Measurements from ENCODE around the gene GOT2. TPM values are rescaled to one million over a fixed set of nuclear protein-coding genes. Genes with fewer than 3 reads are reported as not detected.
"Not testable (repeated sequence)": the region's sequence is repeated elsewhere in the genome, so short reads cannot be mapped to it uniquely, and the experiment has no call there.

The GOT2 gene
- total RNA-seq, 4 donors from 2014 or later, result 64.1 to 108 (median 92.6) TPM

DNA sequence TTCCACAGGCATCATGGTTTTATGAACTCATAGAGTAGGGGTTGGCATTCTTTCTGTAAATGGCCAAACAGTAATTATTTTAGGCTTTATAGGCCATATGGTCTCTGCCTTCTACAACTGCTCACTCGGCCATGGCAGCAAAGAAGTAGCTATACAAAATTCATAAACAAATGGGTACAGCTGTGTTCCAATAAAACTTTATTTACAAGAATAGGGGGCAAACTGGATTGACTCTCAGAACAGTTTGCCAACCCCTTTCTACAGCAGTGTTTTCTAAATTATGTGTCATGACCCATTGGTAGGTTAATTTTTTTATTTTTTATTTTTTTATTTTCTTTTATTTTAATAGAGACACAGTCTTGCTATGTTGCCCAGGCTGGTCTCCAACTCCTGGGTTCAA is 20.4 kb downstream of the GOT2 start:
- Histone ChIP-seq H3K27me3 (no peaks in the 10 kb centered on the region), H3K36me3 (peaks cover 25 to 96% (median 85%) of the 10 kb centered on the region in 4 donors), H3K9me3 (no peaks in the 10 kb centered on the region), H3K4me1 (peaks cover 0 to 12% (median 11%) of the 10 kb centered on the region in 4 donors), H3K27ac (replicated peaks in 1 of 4) (no peak overlapping the region), H3K4me3 (no peak overlapping the region)
- TF ChIP-seq, protein P1, sequence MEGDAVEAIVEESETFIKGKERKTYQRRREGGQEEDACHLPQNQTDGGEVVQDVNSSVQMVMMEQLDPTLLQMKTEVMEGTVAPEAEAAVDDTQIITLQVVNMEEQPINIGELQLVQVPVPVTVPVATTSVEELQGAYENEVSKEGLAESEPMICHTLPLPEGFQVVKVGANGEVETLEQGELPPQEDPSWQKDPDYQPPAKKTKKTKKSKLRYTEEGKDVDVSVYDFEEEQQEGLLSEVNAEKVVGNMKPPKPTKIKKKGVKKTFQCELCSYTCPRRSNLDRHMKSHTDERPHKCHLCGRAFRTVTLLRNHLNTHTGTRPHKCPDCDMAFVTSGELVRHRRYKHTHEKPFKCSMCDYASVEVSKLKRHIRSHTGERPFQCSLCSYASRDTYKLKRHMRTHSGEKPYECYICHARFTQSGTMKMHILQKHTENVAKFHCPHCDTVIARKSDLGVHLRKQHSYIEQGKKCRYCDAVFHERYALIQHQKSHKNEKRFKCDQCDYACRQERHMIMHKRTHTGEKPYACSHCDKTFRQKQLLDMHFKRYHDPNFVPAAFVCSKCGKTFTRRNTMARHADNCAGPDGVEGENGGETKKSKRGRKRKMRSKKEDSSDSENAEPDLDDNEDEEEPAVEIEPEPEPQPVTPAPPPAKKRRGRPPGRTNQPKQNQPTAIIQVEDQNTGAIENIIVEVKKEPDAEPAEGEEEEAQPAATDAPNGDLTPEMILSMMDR (IDR thresholded peaks at IDR 0.05), result no peak
- TF ChIP-seq POLR2AphosphoS5 (IDR thresholded peaks at IDR 0.05) (no peak), POLR2A (IDR thresholded peaks at IDR 0.05; ENCODE audit: low read depth) (no peak), EP300 (IDR thresholded peaks at IDR 0.05) (no peak)
- intact Hi-C loops (cut with DNase I), result no loop called here
- WGBS, result 89% methylated on average over 1 of the region's 1 CpG
- no peak for DNase-seq (ENCODE audit: extremely low spot score)

- Histone ChIP-seq H3K9me3 (no peaks in the 10 kb centered on the region), H3K27me3 (no peaks in the 10 kb centered on the region), H3K4me1 (peaks cover 0 to 10% (median 4%) of the 10 kb centered on the region in 4 donors), H3K36me3 (peaks cover 10 to 81% (median 68%) of the 10 kb centered on the region in 4 donors), H3K27ac (replicated peaks in 1 of 4) (no peak overlapping the region), H3K4me3 (no peak overlapping the region)
- no peak for DNase-seq (ENCODE audit: extremely low spot score)
- 91% methylated on average over 7 of the region's 7 CpGs for WGBS
- intact Hi-C loops (cut with DNase I), result no loop called here
- no peak for TF ChIP-seq POLR2A (IDR thresholded peaks at IDR 0.05; ENCODE audit: low read depth)
- TF ChIP-seq POLR2AphosphoS5 (IDR thresholded peaks at IDR 0.05), result no peak
- no peak for TF ChIP-seq EP300 (IDR thresholded peaks at IDR 0.05)
- TF ChIP-seq, protein P1 (IDR thresholded peaks at IDR 0.05), result no peak
These were observed 24.8 kb downstream of the GOT2 start for GRCh38 chr16:58709333-58709732.

GRCh38 chr16:58699151-58699550 is 35.0 kb downstream of the GOT2 start:
- 74% methylated on average over 4 of the region's 4 CpGs for WGBS
- Histone ChIP-seq H3K27ac (replicated peaks in 1 of 4) (no peak overlapping the region), H3K36me3 (no peaks in the 10 kb centered on the region), H3K9me3 (no peaks in the 10 kb centered on the region), H3K27me3 (no peaks in the 10 kb centered on the region), H3K4me3 (no peak overlapping the region), H3K4me1 (peaks cover 5 to 17% (median 10%) of the 10 kb centered on the region in 4 donors)
- intact Hi-C loops (cut with DNase I), result loop anchor here (5.0 kb wide), 1 partner anchor 33 kb away; the partner anchor contains the start of gene GOT2
- no peak for DNase-seq (ENCODE audit: extremely low spot score)
- no peak for TF ChIP-seq EP300 (IDR thresholded peaks at IDR 0.05)
- no peak for TF ChIP-seq POLR2A (IDR thresholded peaks at IDR 0.05; ENCODE audit: low read depth)
- no peak for TF ChIP-seq POLR2AphosphoS5 (IDR thresholded peaks at IDR 0.05)
- TF ChIP-seq, protein P1 (IDR thresholded peaks at IDR 0.05), result no peak

DNA sequence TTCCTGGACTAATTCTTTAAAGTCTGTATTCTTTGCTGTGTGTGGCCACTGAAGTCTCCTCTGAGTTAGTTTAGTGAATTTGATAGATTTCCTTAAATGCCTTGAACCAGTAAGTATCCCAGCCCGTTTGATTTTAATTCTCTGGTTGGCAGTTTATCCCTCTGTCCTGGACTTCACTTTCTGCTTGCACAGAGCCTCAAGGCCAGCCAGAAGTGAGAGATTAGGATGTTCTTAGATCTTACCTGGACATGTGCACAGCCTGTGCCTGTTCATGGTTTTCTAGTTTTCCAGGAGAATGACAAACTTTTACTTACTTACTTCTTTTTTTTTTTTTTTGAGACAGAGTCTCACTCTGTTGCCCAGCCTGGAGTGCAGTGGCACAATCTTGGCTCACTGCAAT is 38.7 kb downstream of the GOT2 start:
- H3K36me3 ChIP-seq, result no peaks in the 10 kb centered on the region
- DNase-seq (ENCODE audit: extremely low spot score), result no peak
- no peaks in the 10 kb centered on the region for H3K27me3 ChIP-seq
- WGBS, result 70% methylated on average over 1 of the region's 1 CpG
- TF ChIP-seq, protein P1 (IDR thresholded peaks at IDR 0.05), result no peak
- TF ChIP-seq POLR2A (IDR thresholded peaks at IDR 0.05; ENCODE audit: low read depth) (no peak), POLR2AphosphoS5 (IDR thresholded peaks at IDR 0.05) (no peak), EP300 (IDR thresholded peaks at IDR 0.05) (no peak)
- no peak overlapping the region for H3K4me3 ChIP-seq
- no peak overlapping the region for H3K27ac ChIP-seq (replicated peaks in 1 of 4)
- intact Hi-C loops (cut with DNase I), result loop anchor here (5.0 kb wide), 1 partner anchor 37 kb away; the partner anchor contains the start of gene GOT2
- H3K9me3 ChIP-seq, result no peaks in the 10 kb centered on the region
- peaks cover 4 to 17% (median 9%) of the 10 kb centered on the region in 4 donors for H3K4me1 ChIP-seq

DNA sequence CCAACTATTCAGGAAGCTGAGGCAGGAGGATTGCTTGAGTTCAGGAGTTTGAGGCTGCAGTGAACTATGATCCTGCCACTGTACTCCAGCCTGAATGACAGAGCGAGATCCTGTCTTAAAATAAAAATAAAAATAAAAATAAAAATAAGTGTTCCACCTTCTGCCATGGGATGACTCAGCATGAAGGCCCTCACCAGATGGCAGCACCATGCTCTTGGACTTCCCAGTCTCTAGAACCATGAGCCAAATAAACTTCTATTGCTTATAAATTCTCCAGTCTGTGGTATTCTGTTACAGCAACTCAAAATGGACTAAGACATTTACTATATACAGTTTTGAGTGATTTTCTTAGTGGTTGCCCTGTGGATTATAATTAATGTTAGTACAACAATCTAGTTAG is 41.7 kb downstream of the GOT2 start:
- intact Hi-C loops (cut with DNase I), result no loop called here
- TF ChIP-seq, protein P1 (IDR thresholded peaks at IDR 0.05), result no peak
- no peak for TF ChIP-seq POLR2A (IDR thresholded peaks at IDR 0.05; ENCODE audit: low read depth)
- TF ChIP-seq POLR2AphosphoS5 (IDR thresholded peaks at IDR 0.05), result no peak
- no peak for TF ChIP-seq EP300 (IDR thresholded peaks at IDR 0.05)
- Histone ChIP-seq H3K4me3 (no peak overlapping the region), H3K9me3 (no peaks in the 10 kb centered on the region), H3K4me1 (peaks cover 0 to 3% (median under 1%) of the 10 kb centered on the region in 4 donors), H3K27me3 (no peaks in the 10 kb centered on the region), H3K27ac (replicated peaks in 1 of 4) (no peak overlapping the region), H3K36me3 (no peaks in the 10 kb centered on the region)
- WGBS, result 94% methylated on average over 1 of the region's 1 CpG
- DNase-seq (ENCODE audit: extremely low spot score), result no peak

DNA sequence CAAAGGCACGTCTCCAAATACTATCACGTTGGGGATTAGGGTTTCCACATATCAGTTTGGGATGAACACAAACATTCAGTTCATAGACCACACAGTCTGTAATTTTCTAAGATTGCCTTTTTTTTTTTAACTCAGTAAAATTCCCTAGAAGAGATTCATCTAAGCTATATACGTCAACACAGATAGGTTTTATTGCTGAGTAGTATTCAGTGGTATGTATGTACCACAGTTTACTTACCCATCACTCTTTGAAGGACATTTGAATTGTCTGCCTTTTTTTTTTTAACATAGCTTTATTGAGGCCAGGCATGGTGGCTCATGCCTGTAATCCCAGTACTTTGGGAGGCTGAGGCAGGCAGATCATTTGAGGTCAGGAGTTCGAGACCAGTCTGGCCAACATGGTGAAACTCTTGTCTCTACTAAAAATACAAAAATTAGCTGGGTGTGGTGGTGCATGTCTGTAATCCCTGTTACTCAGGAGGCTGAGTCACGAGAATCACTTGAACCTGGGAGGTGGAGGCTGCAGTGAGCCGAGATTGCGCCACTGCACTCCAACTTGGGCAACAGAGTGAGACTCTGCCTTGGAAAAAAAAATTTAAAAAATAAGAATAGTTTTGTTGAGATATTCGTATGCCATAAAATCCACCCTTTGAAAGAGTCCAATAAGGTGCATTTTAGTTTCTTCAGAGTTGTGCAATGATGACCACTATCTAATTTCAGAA is 47.0 kb downstream of the GOT2 start:
- H3K4me1 ChIP-seq, result peaks cover 16 to 26% (median 22%) of the 10 kb centered on the region in 4 donors
- DNase-seq (ENCODE audit: extremely low spot score); H3K4me3 ChIP-seq; H3K9me3 ChIP-seq; intact Hi-C loops (cut with DNase I); H3K36me3 ChIP-seq; H3K27ac ChIP-seq (replicated peaks in 1 of 4); H3K27me3 ChIP-seq: not testable (repeated sequence)
- 86% methylated on average over 8 of the region's 8 CpGs for WGBS

Measured in esophagus muscularis mucosa (tissue), 4 donors.